DND-41 (cell line): Measurements from ENCODE around the gene ATP7A.

Source experiments
- EZH2 ChIP-seq: IDR thresholded peaks from 3 replicates; pipeline ENCODE4 v1.6.1; 2012; ENCODE audit warnings: borderline replicate concordance, low read depth, mild to moderate bottlenecking, moderate library complexity, low read length, inconsistent platforms; ENCODE audit not compliant: severe bottlenecking
- TF ChIP-seq, protein P1 (sequence below): IDR thresholded peaks from 2 replicates; pipeline ENCODE4 v1.5.1; 2012; ENCODE audit warnings: borderline replicate concordance, low read length, moderate library complexity, mild to moderate bottlenecking; ENCODE audit not compliant: poor library complexity, severe bottlenecking; ENCODE audit errors: extremely low read depth

GRCh38 chrX:77930581-77930980 lies 20.1 kb downstream of the ATP7A start:
- TF ChIP-seq, protein P1, sequence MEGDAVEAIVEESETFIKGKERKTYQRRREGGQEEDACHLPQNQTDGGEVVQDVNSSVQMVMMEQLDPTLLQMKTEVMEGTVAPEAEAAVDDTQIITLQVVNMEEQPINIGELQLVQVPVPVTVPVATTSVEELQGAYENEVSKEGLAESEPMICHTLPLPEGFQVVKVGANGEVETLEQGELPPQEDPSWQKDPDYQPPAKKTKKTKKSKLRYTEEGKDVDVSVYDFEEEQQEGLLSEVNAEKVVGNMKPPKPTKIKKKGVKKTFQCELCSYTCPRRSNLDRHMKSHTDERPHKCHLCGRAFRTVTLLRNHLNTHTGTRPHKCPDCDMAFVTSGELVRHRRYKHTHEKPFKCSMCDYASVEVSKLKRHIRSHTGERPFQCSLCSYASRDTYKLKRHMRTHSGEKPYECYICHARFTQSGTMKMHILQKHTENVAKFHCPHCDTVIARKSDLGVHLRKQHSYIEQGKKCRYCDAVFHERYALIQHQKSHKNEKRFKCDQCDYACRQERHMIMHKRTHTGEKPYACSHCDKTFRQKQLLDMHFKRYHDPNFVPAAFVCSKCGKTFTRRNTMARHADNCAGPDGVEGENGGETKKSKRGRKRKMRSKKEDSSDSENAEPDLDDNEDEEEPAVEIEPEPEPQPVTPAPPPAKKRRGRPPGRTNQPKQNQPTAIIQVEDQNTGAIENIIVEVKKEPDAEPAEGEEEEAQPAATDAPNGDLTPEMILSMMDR = no peak
- no peak for TF ChIP-seq EZH2
